Prostate gland (tissue), 2 donors: Measurements from ENCODE around the gene KIFC3. TPM values are rescaled to one million over a fixed set of nuclear protein-coding genes. Genes with fewer than 3 reads are reported as not detected.
"Not testable (repeated sequence)": the region's sequence is repeated elsewhere in the genome, so short reads cannot be mapped to it uniquely, and the experiment has no call there.

ENCODE experiments used
- DNase-seq: peaks from one replicate; pipeline ENCODE4 v3.0.0-alpha.2; 2019; ENCODE audit warnings: low spot score
- H3K27ac ChIP-seq, 2 donors: fragments of 200-600 bp; sonication (generic); 2 replicates each; pipeline ENCODE4 v1.5.1; 2017 to 2019
- H3K27me3 ChIP-seq: fragments of 200-600 bp; sonication (generic); replicated peaks from 2 replicates; pipeline ENCODE4 v1.5.1; 2019; ENCODE audit not compliant: insufficient read depth
- H3K36me3 ChIP-seq, 2 donors: fragments of 200-600 bp; sonication (generic); 1 replicate in 1 of 2; 2 replicates in 1 of 2; pipeline versions ENCODE4 v1.5.1 to v1.8.1; 2017 to 2019
- H3K4me1 ChIP-seq: fragments of 200-600 bp; sonication (generic); replicated peaks from 2 replicates; pipeline ENCODE4 v1.5.1; 2019
- H3K4me3 ChIP-seq, 2 donors: fragments of 200-600 bp; sonication (generic); 2 replicates each; pipeline ENCODE4 v1.5.1; 2017 to 2019
- H3K9me3 ChIP-seq: fragments of 200-600 bp; sonication (generic); 2 replicates; pipeline ENCODE4 v1.5.1; 2017
- CTCF ChIP-seq, 4 experiments: fragments of 200-600 bp in 2 of 4; fragments of 450-650 bp in 2 of 4; sonication (generic) in 2 of 4; IDR thresholded peaks; 1 replicate in 3 of 4; 2 replicates in 1 of 4; pipeline ENCODE4 v1.5.1; 2016 to 2019; ENCODE audit warnings: antibody characterized with exemption in 4 of 4, mild to moderate bottlenecking in 2 of 4, moderate library complexity in 2 of 4
- POLR2A ChIP-seq: fragments of 450-650 bp; IDR thresholded peaks from one replicate; pipeline ENCODE4 v1.6.1; 2016; ENCODE audit warnings: antibody characterized with exemption, mild to moderate bottlenecking
- POLR2AphosphoS5 ChIP-seq: sonication (generic); formaldehyde crosslinking; IDR thresholded peaks from one replicate; pipeline ENCODE4 v1.6.1; 2017; ENCODE audit warnings: antibody characterized with exemption
- WGBS: methylation state at CpG from one replicate; pipeline ENCODE4 v1.1.5; 2018; 5-methylcytosine and 5-hydroxymethylcytosine counted together
- intact Hi-C: fragments of 100-400 bp; cut with DNase I; formaldehyde crosslinking; loops from one replicate; pipeline ENCODE4 v1.14.2; 2022
- total RNA-seq, 2 donors: library from RNA; depleted of rRNA; stranded (reverse); fragments of >200 nt; gene quantifications; one replicate each; pipeline ENCODE4 v1.1.0, GENCODE V29; 2016

Gene KIFC3
- total RNA-seq, 2 donors from 2014 or later, result 16.3 to 79.5 TPM

GRCh38 chr16:57814896-57815295, 12.6 kb upstream of the KIFC3 start:
- 52% methylated on average over 3 of the region's 3 CpGs for WGBS

GRCh38 chr16:57813466-57813865, 11.2 kb upstream of the KIFC3 start:
- no peak for TF ChIP-seq POLR2A
- Histone ChIP-seq H3K36me3 (no peaks in the 10 kb centered on the region), H3K4me1 (no peaks in the 10 kb centered on the region), H3K27ac (no peak overlapping the region), H3K27me3 (no peaks in the 10 kb centered on the region), H3K9me3 (no peaks in the 10 kb centered on the region), H3K4me3 (no peak overlapping the region)
- 87% methylated on average over 8 of the region's 8 CpGs for WGBS
- no peak for DNase-seq
- intact Hi-C loops, result loop anchor here (2.0 kb wide), 1 partner anchor 15 kb away; no protein-coding TSS in a partner anchor

More at GRCh38 chr16:57814896-57815295, 12.6 kb upstream of the KIFC3 start:
- Histone ChIP-seq H3K4me1 (no peaks in the 10 kb centered on the region), H3K27me3 (no peaks in the 10 kb centered on the region), H3K9me3 (no peaks in the 10 kb centered on the region), H3K27ac (peak overlapping the region; percentile 17 to 78), H3K36me3 (no peaks in the 10 kb centered on the region), H3K4me3 (no peak overlapping the region)
- TF ChIP-seq POLR2AphosphoS5 (peak; percentile 52), POLR2A (no peak)
- intact Hi-C loops, result no loop called here
- peak; percentile 45 for DNase-seq

GRCh38 chr16:57811340-57811739, 9.0 kb upstream of the KIFC3 start:
- H3K4me1 ChIP-seq, intact Hi-C loops, H3K27me3 ChIP-seq, H3K36me3 ChIP-seq, H3K9me3 ChIP-seq, DNase-seq, H3K27ac ChIP-seq, H3K4me3 ChIP-seq: not testable (repeated sequence)
- WGBS, result 91% methylated on average over 8 of the region's 8 CpGs

DNA sequence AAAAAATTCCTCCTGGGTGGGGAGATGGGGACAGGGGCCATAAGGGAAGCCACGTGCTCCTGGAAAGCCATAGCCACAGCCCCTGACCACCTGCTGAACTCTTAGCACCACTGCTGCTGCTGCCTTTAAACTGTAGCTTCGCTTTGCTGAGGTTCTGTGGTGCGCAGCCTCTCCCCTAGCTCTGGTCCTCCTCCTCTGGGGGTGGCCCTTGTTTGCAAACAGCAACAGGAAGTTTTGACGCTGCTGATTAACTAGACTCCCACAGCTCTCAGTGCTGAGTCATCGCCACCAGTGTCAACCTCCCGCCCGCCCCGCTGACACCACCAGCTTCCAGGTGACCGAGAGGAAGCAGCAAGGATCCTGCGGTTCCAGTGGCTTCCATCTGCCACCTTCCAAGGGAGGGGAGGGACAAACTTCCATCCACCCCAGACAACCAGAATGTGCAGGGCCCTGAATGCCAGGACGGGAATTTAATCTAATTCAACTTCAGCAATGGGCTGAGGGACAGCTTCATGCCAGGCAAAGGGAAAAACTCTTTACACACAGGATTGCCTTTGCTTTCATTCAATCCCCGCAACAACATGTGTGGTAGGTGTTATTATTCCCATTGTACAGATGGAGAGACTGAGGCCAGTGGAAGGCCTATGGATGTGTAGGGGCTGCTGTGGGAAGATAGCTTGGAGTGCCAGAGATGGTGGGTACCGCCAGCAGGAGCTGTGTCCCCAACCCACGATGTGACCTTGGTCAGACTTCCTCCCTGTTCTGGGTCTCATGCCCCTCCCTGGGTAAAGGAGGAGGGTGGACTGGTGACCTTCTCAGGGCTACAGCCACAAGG, 8.1 kb upstream of the KIFC3 start:
- Histone ChIP-seq H3K36me3 (no peaks in the 10 kb centered on the region), H3K27me3 (no peaks in the 10 kb centered on the region), H3K4me3 (no peak overlapping the region), H3K9me3 (no peaks in the 10 kb centered on the region), H3K27ac (peak overlapping the region; percentile 18 to 29), H3K4me1 (no peaks in the 10 kb centered on the region)
- TF ChIP-seq CTCF (IDR thresholded peaks at IDR 0.05), result no peak
- TF ChIP-seq POLR2AphosphoS5, result peak; percentile 58
- peak; percentile 75 for TF ChIP-seq POLR2A
- intact Hi-C loops, result no loop called here
- 63% methylated on average over 14 of the region's 14 CpGs for WGBS
- peak; percentile 56 for DNase-seq

DNA sequence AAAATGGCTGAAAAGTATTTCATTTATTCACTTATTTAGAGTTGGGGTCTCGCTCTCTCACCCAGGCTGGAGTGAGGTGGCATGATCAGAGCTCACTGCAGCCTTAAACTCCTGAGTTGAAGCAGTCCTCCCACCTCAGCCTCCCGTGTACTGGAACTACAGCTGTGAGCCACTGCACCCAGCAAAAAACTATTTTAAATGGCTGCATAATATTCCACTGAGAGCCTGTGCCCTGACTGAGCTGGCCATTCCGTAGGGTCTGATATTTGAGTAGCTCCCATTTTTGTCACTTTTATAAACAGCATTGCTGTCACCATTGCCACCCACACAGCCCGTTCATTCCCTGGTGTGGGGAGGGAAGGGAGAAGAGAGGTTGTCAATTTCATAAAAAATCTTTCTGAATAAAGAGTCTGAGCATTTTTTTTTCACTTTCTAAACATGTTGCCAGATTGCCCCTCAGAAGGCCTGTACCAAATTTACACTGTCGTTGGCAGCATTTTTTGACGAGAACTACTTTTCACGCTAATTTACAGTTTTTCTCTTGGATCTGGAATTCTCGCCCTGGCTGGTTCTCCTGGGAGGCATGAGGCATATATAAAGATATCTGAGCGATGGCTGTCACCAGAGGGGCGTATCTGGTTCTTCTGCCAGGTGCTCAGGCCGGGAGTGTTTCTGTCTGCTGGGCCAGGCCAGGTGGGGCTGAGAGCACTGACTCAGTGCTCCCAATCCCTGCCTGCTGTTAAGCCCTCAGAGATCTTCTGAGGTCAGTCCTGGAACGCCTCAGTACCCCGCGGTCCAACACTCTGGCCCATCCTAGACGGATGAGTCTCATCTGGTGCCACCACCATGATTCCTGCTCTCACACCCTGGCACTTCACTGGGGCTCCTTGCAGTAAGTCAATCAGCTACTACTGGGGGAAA, 7.2 kb upstream of the KIFC3 start:
- Histone ChIP-seq H3K27ac (peak overlapping the region in 1 of 2 donors; percentile 29), H3K4me1 (no peaks in the 10 kb centered on the region), H3K36me3 (no peaks in the 10 kb centered on the region), H3K4me3 (no peak overlapping the region), H3K9me3 (no peaks in the 10 kb centered on the region), H3K27me3 (no peaks in the 10 kb centered on the region)
- intact Hi-C loops, result no loop called here
- no peak for DNase-seq
- TF ChIP-seq CTCF (IDR thresholded peaks at IDR 0.05), result no peak
- no peak for TF ChIP-seq POLR2A
- no peak for TF ChIP-seq POLR2AphosphoS5
- 87% methylated on average over 15 of the region's 15 CpGs for WGBS

DNA sequence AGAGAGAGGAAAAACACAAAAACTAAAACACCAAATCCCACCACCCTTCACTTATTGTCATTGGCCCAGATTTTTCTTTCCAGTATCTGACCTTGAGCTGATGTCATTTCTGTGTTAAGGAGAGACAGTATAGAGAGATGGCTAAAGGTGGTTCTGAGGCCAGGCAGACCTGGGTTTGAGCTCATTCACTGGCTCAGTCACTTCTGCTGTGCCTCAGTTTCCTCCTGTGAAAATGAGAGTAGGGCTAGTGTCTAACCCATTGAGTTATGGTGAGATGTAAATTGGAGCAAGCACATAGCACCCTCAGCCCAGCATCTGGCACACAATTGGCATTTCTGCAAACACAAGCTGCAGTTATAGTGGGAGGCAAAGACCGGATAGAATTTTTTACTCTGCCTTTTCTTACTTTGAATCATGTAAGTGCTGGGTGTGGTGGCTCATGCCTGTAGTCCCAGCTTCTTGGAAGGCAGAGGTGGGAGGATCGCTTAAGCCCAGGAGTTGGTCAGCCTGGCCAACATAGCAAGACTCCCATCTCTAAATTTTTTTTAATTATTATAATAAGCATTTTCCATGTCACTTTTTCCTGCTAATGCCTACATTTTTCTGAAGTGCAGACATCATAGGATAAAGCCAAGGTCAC, 6.4 kb upstream of the KIFC3 start:
- no peaks in the 10 kb centered on the region for H3K4me1 ChIP-seq
- no peak overlapping the region for H3K27ac ChIP-seq
- H3K36me3 ChIP-seq, result no peaks in the 10 kb centered on the region
- no peak overlapping the region for H3K4me3 ChIP-seq
- WGBS, result 48% methylated on average over 2 of the region's 2 CpGs
- H3K27me3 ChIP-seq, result no peaks in the 10 kb centered on the region
- TF ChIP-seq POLR2AphosphoS5 (no peak), CTCF (IDR thresholded peaks at IDR 0.05) (no peak), POLR2A (no peak)
- no peak for DNase-seq
- intact Hi-C loops, result no loop called here
- no peaks in the 10 kb centered on the region for H3K9me3 ChIP-seq
